GM12878 (cell line): ENCODE measurements around the gene IRF2BPL. TPM values are rescaled to one million over a fixed set of nuclear protein-coding genes. Genes with fewer than 3 reads are reported as not detected.
A peak's percentile ranks its signal among the peaks of the same experiment; 100 is the strongest.

Experiments
- ATAC-seq: fragments of 200-7000 bp; cut with Tn5 transposase; 3 replicates; pipeline ENCODE4 v1.9.1; 2020; ENCODE audit warnings: mild to moderate bottlenecking, moderate library complexity
- BruUV-seq: library from RNA; stranded (reverse); fragments of 400-500 nt; replicated peaks from 2 replicates; lab custom pipeline; 2021; lab: Mats Ljungman, UMichigan
- CTCF ChIA-PET: fragments of 300-600 bp; sonication (Branson Sonifier 250); formaldehyde crosslinking; extraction: SDS; loops from one replicate; lab custom pipeline; 2021; ENCODE audit warnings: inconsistent platforms; lab: Yijun Ruan, JAX
- POLR2A ChIA-PET: fragments of 350-600 bp; formaldehyde crosslinking; extraction: SDS; loops from one replicate; lab custom pipeline; 2021; ENCODE audit warnings: inconsistent platforms; lab: Charles Lee
- RAD21 ChIA-PET: fragments of 300-600 bp; sonication (Branson Sonifier 250); formaldehyde crosslinking; loops from one replicate; lab custom pipeline; 2023; ENCODE audit warnings: antibody characterized with exemption; ENCODE audit not compliant: unreplicated experiment; lab: Charles Lee
- SMC1A ChIA-PET: fragments of 300-600 bp; sonication (Branson Sonifier 250); formaldehyde crosslinking; loops from one replicate; lab custom pipeline; 2023; ENCODE audit not compliant: unreplicated experiment, uncharacterized antibody; lab: Charles Lee
- DNase-seq: peaks from one replicate; pipeline ENCODE4 v3.0.0-alpha.2; 2011; ENCODE audit warnings: low read depth, low spot score
- FAIRE-seq: peaks from 3 replicates; lab custom pipeline; 2011; peaks lifted over from hg19 to GRCh38; lab: Jason Lieb, UNC
- H2AFZ ChIP-seq: 2 replicates; pipeline ENCODE4 v1.6.0; 2011; ENCODE audit warnings: low read depth, low read length, control low read depth; ENCODE audit not compliant: control insufficient read depth
- H3K27ac ChIP-seq: 2 replicates; pipeline ENCODE4 v1.5.1; 2011; ENCODE audit warnings: control low read depth; ENCODE audit not compliant: control insufficient read depth, insufficient read depth
- H3K27me3 ChIP-seq, 2 experiments: replicated peaks in 1 of 2; 2 replicates each; pipeline versions ENCODE4 v1.6.0 to v1.6.1; 2011; ENCODE audit warnings: low read length in 1 of 2; ENCODE audit not compliant: control insufficient read depth in 2 of 2, insufficient read depth in 2 of 2
- H3K36me3 ChIP-seq, 2 experiments: 2 replicates each; pipeline ENCODE4 v1.5.1; 2011; ENCODE audit warnings: low read length in 1 of 2; ENCODE audit not compliant: control insufficient read depth in 2 of 2, insufficient read depth in 2 of 2
- H3K4me1 ChIP-seq: 2 replicates; pipeline ENCODE4 v1.6.1; 2011; ENCODE audit warnings: mild to moderate bottlenecking, low read length, moderate library complexity, mixed read lengths; ENCODE audit not compliant: control insufficient read depth, insufficient read depth
- H3K4me2 ChIP-seq: 2 replicates; pipeline ENCODE4 v1.6.0; 2011; ENCODE audit warnings: control low read depth; ENCODE audit not compliant: control insufficient read depth, insufficient read depth
- H3K4me3 ChIP-seq: fragments of 200-600 bp; sonication (generic); 2 replicates; pipeline ENCODE4 v1.5.1; 2016
- H3K79me2 ChIP-seq: 2 replicates; pipeline ENCODE4 v1.6.0; 2011; ENCODE audit warnings: low read length; ENCODE audit not compliant: control insufficient read depth, insufficient read depth
- H3K9ac ChIP-seq: 2 replicates; pipeline ENCODE4 v1.8.0; 2011; ENCODE audit warnings: low read length, control low read depth, mixed read lengths; ENCODE audit not compliant: control insufficient read depth, insufficient read depth
- H3K9me3 ChIP-seq: replicated peaks from 3 replicates; pipeline ENCODE4 v1.5.1; 2011; ENCODE audit warnings: mild to moderate bottlenecking, low read length; ENCODE audit not compliant: control insufficient read depth, insufficient read depth
- H4K20me1 ChIP-seq: 2 replicates; pipeline ENCODE4 v1.6.0; 2011; ENCODE audit not compliant: control insufficient read depth, insufficient read depth
- BMI1 ChIP-seq: fragments of 450-650 bp; IDR thresholded peaks from 2 replicates; pipeline ENCODE4 v1.6.1; 2016; ENCODE audit warnings: mild to moderate bottlenecking, moderate library complexity, borderline replicate concordance
- EGR1 ChIP-seq, 2 experiments: IDR thresholded peaks; 1 replicate in 1 of 2; 2 replicates in 1 of 2; pipeline ENCODE4 v1.6.1; 2011 to 2012; ENCODE audit warnings: low read depth in 2 of 2, low read length in 2 of 2, borderline replicate concordance in 1 of 2, mild to moderate bottlenecking in 1 of 2, moderate library complexity in 1 of 2
- IKZF2 ChIP-seq, 2 experiments: fragments of 450-650 bp; IDR thresholded peaks; 2 replicates each; pipeline ENCODE4 v1.6.1; 2017; ENCODE audit warnings: mild to moderate bottlenecking in 2 of 2, moderate library complexity in 2 of 2
- PML ChIP-seq: IDR thresholded peaks from 2 replicates; pipeline ENCODE4 v1.6.1; 2012; ENCODE audit warnings: low read length, inconsistent platforms
- POLR2AphosphoS5 ChIP-seq: IDR thresholded peaks from 2 replicates; pipeline ENCODE4 v1.6.1; 2011; ENCODE audit warnings: mild to moderate bottlenecking, low read length, inconsistent platforms
- TCF7 ChIP-seq: IDR thresholded peaks from 2 replicates; pipeline ENCODE4 v1.6.1; 2014; ENCODE audit warnings: antibody characterized with exemption, borderline replicate concordance
- ZBTB4 ChIP-seq: fragments of 450-650 bp; formaldehyde crosslinking; IDR thresholded peaks from 2 replicates; pipeline ENCODE4 v1.4.0; 2022; ENCODE audit warnings: mild to moderate bottlenecking, moderate library complexity
- ZSCAN29 ChIP-seq: fragments of 450-650 bp; IDR thresholded peaks from 2 replicates; pipeline ENCODE4 v1.6.1; 2017; ENCODE audit warnings: mild to moderate bottlenecking, moderate library complexity
- WGBS: methylation state at CpG from one replicate; pipeline ENCODE4 v1.1.6; 2016; ENCODE audit warnings: low lambda C conversion rate; ENCODE audit not compliant: insufficient replicate concordance, insufficient coverage; ENCODE audit errors: missing lambda C conversion rate; 5-methylcytosine and 5-hydroxymethylcytosine counted together
- in situ Hi-C: fragments of 300-500 bp; cut with MboI; formaldehyde crosslinking; loops from 9 replicates; pipeline ENCODE4 v1.14.3; 2018; ENCODE audit warnings: mixed read lengths
- intact Hi-C: fragments of 100-400 bp; cut with micrococcal nuclease; formaldehyde crosslinking; loops from one replicate; pipeline ENCODE4 v1.14.2; 2022; ENCODE audit not compliant: unreplicated experiment
- polyA plus RNA-seq, 11 experiments: library from polyadenylated mRNA; depleted of rRNA in 4 of 11; unstranded in 6 of 11; stranded (reverse) in 5 of 11; fragments of >200 nt; fragmentation: Nextera tagmentation in 4 of 11; fragmentation: Illumina TruSeq in 1 of 11; extraction: Ambion mirVana in 4 of 11; extraction: Trizol in 1 of 11; gene quantifications; 1 replicate in 1 of 11; 2 replicates in 10 of 11; pipeline versions ENCODE4 v1.2.1 to v1.2.3, GENCODE V29; 2011 to 2016; ENCODE audit warnings: inconsistent platforms in 2 of 11, missing spikeins in 2 of 11, low read depth in 1 of 11
- total RNA-seq, 4 experiments: library from RNA; depleted of rRNA in 3 of 4; stranded (reverse); fragments of >200 nt in 3 of 4; fragmentation: Illumina TruSeq in 1 of 4; extraction: Trizol in 1 of 4; gene quantifications; 2 replicates each; pipeline versions ENCODE4 v1.2.1 to v1.2.3, GENCODE V29; 2013 to 2021
- TF ChIP-seq, protein P1 (sequence below): IDR thresholded peaks from 2 replicates; pipeline ENCODE4 v1.6.1; 2011; ENCODE audit warnings: borderline replicate concordance, low read depth, mild to moderate bottlenecking, moderate library complexity, mixed read lengths, low read length; ENCODE audit not compliant: insufficient read depth; ENCODE audit errors: extremely low read length

The IRF2BPL gene
- total and polyA plus RNA-seq, 10 of the 15 experiments (the other 5 are each of a cell fraction or from before 2014, with no cell fraction given): 1.2 to 34.5 (median 3.1) TPM

DNA sequence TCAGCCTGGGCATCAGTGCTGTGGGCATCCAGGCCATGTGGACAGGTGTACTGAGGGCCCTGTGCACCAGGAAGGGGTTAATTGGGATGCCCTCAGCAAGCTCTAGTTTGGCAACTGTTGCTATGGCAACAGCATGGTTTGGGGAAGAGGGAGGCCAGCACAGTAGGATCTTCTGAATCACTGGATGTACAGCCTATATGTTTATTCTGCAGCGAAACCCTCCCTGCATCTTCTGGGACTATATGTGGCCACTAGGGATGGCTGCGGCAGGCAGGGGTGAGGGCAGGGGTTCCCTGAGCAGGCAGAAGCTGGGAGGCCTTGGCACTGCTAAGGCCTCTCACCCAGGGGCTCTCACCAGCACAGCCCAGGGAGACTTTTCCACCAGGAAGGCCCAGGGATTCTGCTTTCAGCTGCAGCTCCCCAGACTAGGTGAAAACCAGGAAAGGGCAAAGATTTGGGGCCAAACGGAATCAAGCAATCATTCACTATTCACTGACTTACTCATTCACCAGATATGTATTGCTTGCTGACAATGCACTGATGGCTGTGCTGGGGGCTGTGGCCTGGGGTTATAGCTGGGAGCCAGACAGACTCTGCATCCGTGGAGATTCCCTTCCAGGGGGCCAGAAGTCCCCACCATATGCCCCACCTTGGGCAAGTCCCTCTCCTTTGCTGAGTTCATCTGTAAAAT lies 42.8 kb downstream of the IRF2BPL start:
- intact Hi-C loops (no loop called here), in situ Hi-C loops (no loop called here)
- no peak for FAIRE-seq
- peak; percentile 46 for ATAC-seq
- WGBS: 64% methylated on average over 4 of the region's 4 CpGs
- Histone ChIP-seq H3K4me1 (peaks cover 4% of the 10 kb centered on the region), H3K36me3 (no peaks in the 10 kb centered on the region), H3K4me3 (no peak overlapping the region), H3K79me2 (no peaks in the 10 kb centered on the region), H3K9ac (no peak overlapping the region), H3K9me3 (peaks cover 4% of the 10 kb centered on the region; the same call in 1 of the 3 replicates), H3K27ac (no peak overlapping the region), H3K4me2 (no peak overlapping the region), H4K20me1 (no peaks in the 10 kb centered on the region), H3K27me3 (no peaks in the 10 kb centered on the region), H2AFZ (no peak overlapping the region)
- SMC1A ChIA-PET: interaction anchor here (0.7 to 1.6 kb wide), 8 partner anchors 8 to 56 kb away, joined by 3 to 6 read pairs (median 3); no protein-coding TSS in a partner anchor
- no peak for DNase-seq
- RAD21 ChIA-PET: interaction anchor here (1.3 to 2.8 kb wide), 2 partner anchors 23 to 72 kb away, joined by 4 to 19 read pairs; no protein-coding TSS in a partner anchor
- CTCF ChIA-PET: interaction anchor here (1.2 to 2.4 kb wide), 3 partner anchors 12 to 39 kb away, joined by 3 to 7 read pairs (median 4); no protein-coding TSS in a partner anchor
- no TSS peak for BruUV-seq
- POLR2A ChIA-PET: interaction anchor here (1.5 kb wide), 1 partner anchor 9 kb away, joined by 3 read pairs; no protein-coding TSS in a partner anchor
- no peak for TF ChIP-seq ZSCAN29
- TF ChIP-seq BMI1: peak; percentile 66

- DNase-seq (no peak), FAIRE-seq (no peak)
- no TSS peak for BruUV-seq
- Histone ChIP-seq H3K27ac (no peak overlapping the region), H3K27me3 (no peaks in the 10 kb centered on the region), H3K9me3 (peaks cover 4% of the 10 kb centered on the region; the same call in 1 of the 3 replicates), H3K4me3 (no peak overlapping the region), H2AFZ (no peak overlapping the region), H3K9ac (no peak overlapping the region), H3K36me3 (no peaks in the 10 kb centered on the region), H3K4me1 (peaks cover 4% of the 10 kb centered on the region)
- CTCF ChIA-PET: interaction anchor here (1.0 to 2.4 kb wide), 2 partner anchors 37 to 101 kb away, joined by 3 to 7 read pairs; no protein-coding TSS in a partner anchor
- POLR2A ChIA-PET: no interaction called here
- SMC1A ChIA-PET: interaction anchor here (0.8 to 1.6 kb wide), 6 partner anchors 10 to 69 kb away, joined by 3 to 6 read pairs (median 3); no protein-coding TSS in a partner anchor
- TF ChIP-seq, protein P1, sequence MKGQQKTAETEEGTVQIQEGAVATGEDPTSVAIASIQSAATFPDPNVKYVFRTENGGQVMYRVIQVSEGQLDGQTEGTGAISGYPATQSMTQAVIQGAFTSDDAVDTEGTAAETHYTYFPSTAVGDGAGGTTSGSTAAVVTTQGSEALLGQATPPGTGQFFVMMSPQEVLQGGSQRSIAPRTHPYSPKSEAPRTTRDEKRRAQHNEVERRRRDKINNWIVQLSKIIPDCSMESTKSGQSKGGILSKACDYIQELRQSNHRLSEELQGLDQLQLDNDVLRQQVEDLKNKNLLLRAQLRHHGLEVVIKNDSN: no peak
- TF ChIP-seq ZBTB4 (no peak), PML (no peak), IKZF2 (IDR thresholded peaks at IDR 0.05) (no peak), EGR1 (IDR thresholded peaks at IDR 0.05; ENCODE audit: borderline replicate concordance in 1 of 2, low read depth in 2 of 2, low read length in 2 of 2) (no peak), POLR2AphosphoS5 (no peak), TCF7 (no peak)
- TF ChIP-seq, all 136 proteins: peak for 0
- intact Hi-C loops (no loop called here), in situ Hi-C loops (no loop called here)
- WGBS: 81% methylated on average over 6 of the region's 6 CpGs
- RAD21 ChIA-PET: interaction anchor here (0.7 to 2.8 kb wide), 4 partner anchors 23 to 71 kb away, joined by 3 to 19 read pairs (median 4); no protein-coding TSS in a partner anchor
- Histone ChIP-seq H3K4me2 (no peak overlapping the region), H3K79me2 (no peaks in the 10 kb centered on the region), H4K20me1 (no peaks in the 10 kb centered on the region)
- ATAC-seq: peak; percentile 43
These were observed 43.6 kb downstream of the IRF2BPL start for GRCh38 chr14:76984787-76985375.
